Activated T-cell treated with anti-CD3 and anti-CD28 coated beads, Interleukin-2, amount 50 U/mL, for 72 hours (primary cell): ENCODE data around the gene PLA2G2D. TPM values are rescaled to one million over a fixed set of nuclear protein-coding genes. Genes with fewer than 3 reads are reported as not detected.

Experiments used
- ATAC-seq, 2 donors: fragments of 150-1000 bp; cut with Tn5 transposase; replicated peaks in 1 of 2; 2 replicates each; pipeline ENCODE4 v1.10.0; 2021; ENCODE audit warnings: moderate library complexity in 2 of 2, mild to moderate bottlenecking in 1 of 2
- DNase-seq, 2 donors: peaks; one replicate each; pipeline ENCODE4 v3.0.0; 2021 to 2022; ENCODE audit warnings: mixed read lengths in 1 of 2
- H3K27ac Mint-ChIP-seq: one replicate; pipeline ENCODE4 v1.8.0; 2022; ENCODE audit warnings: mild to moderate bottlenecking, moderate library complexity, mixed read lengths
- H3K27me3 Mint-ChIP-seq: one replicate; pipeline ENCODE4 v1.8.0; 2022; ENCODE audit warnings: low read depth, mixed read lengths
- H3K36me3 Mint-ChIP-seq, 2 donors: one replicate each; pipeline ENCODE4 v1.8.0; 2022; ENCODE audit warnings: mixed read lengths in 2 of 2, mild to moderate bottlenecking in 1 of 2; ENCODE audit not compliant: insufficient read depth in 2 of 2
- H3K4me1 Mint-ChIP-seq: one replicate; pipeline ENCODE4 v1.8.0; 2022; ENCODE audit warnings: low read depth, mixed read lengths
- H3K4me3 Mint-ChIP-seq, 2 donors: one replicate each; pipeline ENCODE4 v1.8.0; 2022; ENCODE audit warnings: mild to moderate bottlenecking in 2 of 2, mixed read lengths in 2 of 2, moderate library complexity in 2 of 2
- H3K9me3 Mint-ChIP-seq, 2 donors: one replicate each; pipeline ENCODE4 v1.8.0; 2022; ENCODE audit warnings: mixed read lengths in 2 of 2
- total RNA-seq, 2 donors: library from RNA; stranded (reverse); gene quantifications; one replicate each; pipeline ENCODE4 v1.2.3, GENCODE V29; 2022

PLA2G2D gene
- total RNA-seq, 2 donors from 2014 or later: not detected

- Mint-ChIP-seq H3K27me3 (peaks cover 47% of the 10 kb centered on the region), H3K27ac (no peak overlapping the region), H3K4me3 (no peak overlapping the region)
Observed at GRCh38 chr1:20083178-20083944, 36.0 kb downstream of the PLA2G2D start.

GRCh38 chr1:20082772-20083171, 36.6 kb downstream of the PLA2G2D start:
- no peak for DNase-seq
- no peak for ATAC-seq
- Mint-ChIP-seq H3K9me3 (no peaks in the 10 kb centered on the region), H3K4me1 (peaks cover 16% of the 10 kb centered on the region), H3K27me3 (peaks cover 52% of the 10 kb centered on the region), H3K4me3 (no peak overlapping the region), H3K27ac (no peak overlapping the region), H3K36me3 (no peaks in the 10 kb centered on the region)

More at GRCh38 chr1:20083178-20083944, 36.0 kb downstream of the PLA2G2D start:
- Mint-ChIP-seq H3K9me3 (no peaks in the 10 kb centered on the region), H3K4me1 (peaks cover 10% of the 10 kb centered on the region), H3K36me3 (no peaks in the 10 kb centered on the region)
- ATAC-seq: no peak
- no peak for DNase-seq

GRCh38 chr1:20081353-20081810, 38.0 kb downstream of the PLA2G2D start:
- Mint-ChIP-seq H3K4me3 (no peak overlapping the region), H3K27me3 (peaks cover 60% of the 10 kb centered on the region), H3K4me1 (peaks cover 22% of the 10 kb centered on the region), H3K36me3 (no peaks in the 10 kb centered on the region), H3K9me3 (no peaks in the 10 kb centered on the region), H3K27ac (no peak overlapping the region)
- DNase-seq: no peak
- ATAC-seq: no peak

GRCh38 chr1:20080441-20081352, 38.6 kb downstream of the PLA2G2D start:
- ATAC-seq (no peak), DNase-seq (peak in 1 of 2 donors; percentile 7)
- Mint-ChIP-seq H3K9me3 (no peaks in the 10 kb centered on the region), H3K27ac (no peak overlapping the region), H3K4me3 (no peak overlapping the region), H3K27me3 (peaks cover 60% of the 10 kb centered on the region), H3K36me3 (no peaks in the 10 kb centered on the region), H3K4me1 (peaks cover 22% of the 10 kb centered on the region)

- Mint-ChIP-seq H3K27me3 (peaks cover 60% of the 10 kb centered on the region), H3K4me1 (peaks cover 22% of the 10 kb centered on the region), H3K27ac (no peak overlapping the region), H3K36me3 (no peaks in the 10 kb centered on the region), H3K4me3 (no peak overlapping the region), H3K9me3 (no peaks in the 10 kb centered on the region)
- DNase-seq (no peak), ATAC-seq (no peak)
Observed at GRCh38 chr1:20079661-20080305, 39.6 kb downstream of the PLA2G2D start.

DNA sequence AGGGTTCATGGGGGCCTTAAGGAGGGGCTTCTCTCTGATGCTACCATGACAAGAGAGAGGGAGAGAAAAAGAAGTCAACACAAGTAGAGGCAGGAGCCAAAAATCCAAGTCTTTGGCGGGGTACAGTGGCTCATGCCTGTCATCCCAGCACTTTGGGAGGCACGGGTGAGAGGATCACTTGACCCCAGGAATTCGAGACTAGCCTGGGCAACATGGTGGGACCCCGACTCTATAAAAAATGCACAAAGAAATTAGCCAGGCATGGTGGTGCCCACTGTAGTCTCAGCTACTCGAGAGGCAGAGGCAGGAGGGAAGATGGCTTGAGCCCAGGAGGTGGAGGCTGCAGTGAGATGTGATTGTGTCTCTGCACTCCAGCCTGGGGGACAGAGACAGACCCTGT, 40.6 kb downstream of the PLA2G2D start:
- ATAC-seq (no peak), DNase-seq (no peak)
- H3K9me3 Mint-ChIP-seq: no peaks in the 10 kb centered on the region
- no peak overlapping the region for H3K27ac Mint-ChIP-seq
- no peak overlapping the region for H3K4me3 Mint-ChIP-seq
- H3K27me3 Mint-ChIP-seq: peaks cover 60% of the 10 kb centered on the region
- no peaks in the 10 kb centered on the region for H3K36me3 Mint-ChIP-seq
- peaks cover 22% of the 10 kb centered on the region for H3K4me1 Mint-ChIP-seq

DNA sequence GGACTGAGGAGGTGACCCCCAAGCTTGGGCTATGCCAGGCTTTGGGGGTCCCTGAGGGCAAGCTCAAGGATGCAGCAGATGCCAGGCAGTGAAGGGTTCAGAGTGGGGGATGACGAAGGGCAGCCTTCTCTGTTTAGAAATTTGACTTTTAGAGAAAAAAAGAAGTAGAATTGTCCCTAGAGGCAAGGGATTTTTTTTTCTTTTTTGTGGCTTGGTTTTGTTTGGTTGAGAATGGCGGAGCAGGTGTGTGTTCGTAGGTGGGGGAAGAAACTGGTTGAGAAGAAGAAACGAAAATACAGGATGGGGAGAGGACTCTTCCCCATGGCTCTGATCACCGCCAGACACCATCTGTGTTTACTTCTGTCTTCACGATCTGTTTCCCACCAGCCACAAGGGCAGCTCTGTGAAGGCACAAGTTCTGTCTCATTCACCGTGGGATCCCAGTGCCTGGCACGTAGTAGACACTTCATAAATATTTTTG, 41.1 kb downstream of the PLA2G2D start:
- no peak overlapping the region for H3K27ac Mint-ChIP-seq
- no peaks in the 10 kb centered on the region for H3K9me3 Mint-ChIP-seq
- ATAC-seq: no peak
- H3K36me3 Mint-ChIP-seq: no peaks in the 10 kb centered on the region
- H3K4me1 Mint-ChIP-seq: peaks cover 22% of the 10 kb centered on the region
- peaks cover 59% of the 10 kb centered on the region for H3K27me3 Mint-ChIP-seq
- no peak overlapping the region for H3K4me3 Mint-ChIP-seq
- DNase-seq: no peak

GRCh38 chr1:20076710-20077461, 42.5 kb downstream of the PLA2G2D start:
- DNase-seq (no peak), ATAC-seq (no peak)
- peaks cover 22% of the 10 kb centered on the region for H3K4me1 Mint-ChIP-seq
- H3K36me3 Mint-ChIP-seq: no peaks in the 10 kb centered on the region
- H3K27me3 Mint-ChIP-seq: peaks cover 46% of the 10 kb centered on the region
- H3K4me3 Mint-ChIP-seq: no peak overlapping the region
- H3K27ac Mint-ChIP-seq: no peak overlapping the region
- no peaks in the 10 kb centered on the region for H3K9me3 Mint-ChIP-seq

DNA sequence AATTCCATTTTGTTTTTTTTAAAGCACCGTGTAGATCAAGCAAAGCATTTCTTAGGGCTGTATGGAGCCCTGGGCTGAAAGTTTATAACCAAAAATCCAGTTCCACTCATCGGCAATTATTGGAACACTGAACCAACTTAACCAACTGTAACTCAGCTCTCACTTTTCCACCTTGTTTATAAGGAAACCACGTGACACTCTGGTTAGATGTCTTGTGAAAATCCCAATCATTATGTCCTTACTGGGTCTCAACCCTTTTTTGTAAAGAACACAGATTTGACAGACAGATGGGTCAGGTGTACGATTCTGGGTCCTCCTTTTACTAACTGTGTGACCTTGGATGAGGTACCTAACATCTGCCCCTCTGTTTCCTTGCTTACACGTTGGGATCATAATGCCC, 43.1 kb downstream of the PLA2G2D start:
- no peak overlapping the region for H3K4me3 Mint-ChIP-seq
- H3K4me1 Mint-ChIP-seq: peaks cover 20% of the 10 kb centered on the region
- no peaks in the 10 kb centered on the region for H3K36me3 Mint-ChIP-seq
- H3K27ac Mint-ChIP-seq: no peak overlapping the region
- ATAC-seq (no peak), DNase-seq (no peak)
- peaks cover 40% of the 10 kb centered on the region for H3K27me3 Mint-ChIP-seq
- H3K9me3 Mint-ChIP-seq: no peaks in the 10 kb centered on the region

DNA sequence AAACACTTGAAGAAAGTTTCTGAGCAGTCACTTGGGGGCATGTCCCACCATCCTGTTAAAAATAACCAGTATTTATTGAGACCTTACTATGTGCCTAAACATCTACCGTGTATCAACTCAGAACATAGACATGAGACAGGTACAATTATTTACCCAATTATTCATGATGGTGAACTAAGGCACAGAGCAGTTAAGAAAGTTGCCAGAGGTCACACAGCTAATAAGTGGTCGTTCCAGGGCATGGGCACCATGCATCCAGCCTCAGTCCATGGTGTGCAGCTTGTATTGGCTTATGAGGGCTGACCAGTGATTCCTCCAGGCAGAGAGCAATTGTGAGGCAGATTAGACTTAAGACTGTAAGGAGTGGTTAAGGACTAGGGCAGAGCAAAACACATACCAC, 44.0 kb downstream of the PLA2G2D start:
- Mint-ChIP-seq H3K4me1 (peaks cover 16% of the 10 kb centered on the region), H3K36me3 (no peaks in the 10 kb centered on the region), H3K27ac (no peak overlapping the region), H3K27me3 (peaks cover 31% of the 10 kb centered on the region), H3K4me3 (no peak overlapping the region), H3K9me3 (no peaks in the 10 kb centered on the region)
- ATAC-seq (no peak), DNase-seq (no peak)

GRCh38 chr1:20074725-20075171, 44.6 kb downstream of the PLA2G2D start:
- no peak overlapping the region for H3K27ac Mint-ChIP-seq
- peaks cover 26% of the 10 kb centered on the region for H3K27me3 Mint-ChIP-seq
- H3K4me3 Mint-ChIP-seq: no peak overlapping the region
- H3K36me3 Mint-ChIP-seq: no peaks in the 10 kb centered on the region
- DNase-seq: no peak
- ATAC-seq: no peak
- peaks cover 16% of the 10 kb centered on the region for H3K4me1 Mint-ChIP-seq
- H3K9me3 Mint-ChIP-seq: no peaks in the 10 kb centered on the region

- Mint-ChIP-seq H3K4me3 (no peak overlapping the region), H3K36me3 (no peaks in the 10 kb centered on the region), H3K27me3 (peaks cover 21% of the 10 kb centered on the region), H3K4me1 (peaks cover 16% of the 10 kb centered on the region), H3K27ac (no peak overlapping the region), H3K9me3 (no peaks in the 10 kb centered on the region)
- no peak for ATAC-seq
- no peak for DNase-seq
Observed at GRCh38 chr1:20074055-20074724, 45.1 kb downstream of the PLA2G2D start.
